CD4-positive, alpha-beta T cell treated with Interleukin-1 beta for 1 hour (primary cell): ENCODE measurements around the gene ZNF597.
"Not testable (repeated sequence)": the region's sequence is repeated elsewhere in the genome, so short reads cannot be mapped to it uniquely, and the experiment has no call there.

Source experiments
- DNase-seq, 2 donors: peaks; one replicate each; pipeline ENCODE4 v3.0.0-alpha.2; 2020 to 2022

Gene ZNF597

GRCh38 chr16:3474870-3475269, 31.6 kb upstream of the ZNF597 start:
- not testable (repeated sequence) for DNase-seq

DNA sequence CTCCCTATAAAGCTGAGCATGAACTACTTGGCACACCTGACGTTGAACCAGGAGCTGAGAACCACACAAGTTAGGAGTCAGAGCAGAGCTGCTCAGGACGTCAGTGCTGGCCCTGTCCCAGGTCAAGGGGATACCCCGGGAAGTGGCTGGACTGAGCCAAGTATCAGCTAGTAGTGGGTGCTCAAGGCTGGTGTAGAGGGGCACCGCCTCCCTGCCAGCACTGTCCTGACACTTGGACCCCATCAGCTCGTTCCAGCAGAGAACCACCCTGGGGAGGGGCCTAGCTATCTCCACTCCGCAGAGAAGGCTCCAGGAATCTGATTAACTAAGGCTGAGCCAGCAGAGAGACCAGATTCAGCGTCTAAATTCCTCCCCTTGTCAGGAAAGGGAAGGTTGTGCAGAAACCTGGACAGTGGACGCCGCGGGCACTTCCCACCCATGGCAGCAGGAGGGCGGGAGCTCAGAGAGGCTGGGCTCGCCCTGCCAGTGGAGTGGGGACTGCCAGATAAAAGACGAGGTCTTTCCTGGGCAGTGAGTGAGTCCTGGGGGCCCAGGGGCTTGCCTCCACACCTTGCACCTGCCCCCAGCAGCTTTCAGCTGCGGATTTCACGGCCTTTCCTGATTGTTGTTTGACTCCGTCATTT, 31.0 kb upstream of the ZNF597 start:
- no peak for DNase-seq

DNA sequence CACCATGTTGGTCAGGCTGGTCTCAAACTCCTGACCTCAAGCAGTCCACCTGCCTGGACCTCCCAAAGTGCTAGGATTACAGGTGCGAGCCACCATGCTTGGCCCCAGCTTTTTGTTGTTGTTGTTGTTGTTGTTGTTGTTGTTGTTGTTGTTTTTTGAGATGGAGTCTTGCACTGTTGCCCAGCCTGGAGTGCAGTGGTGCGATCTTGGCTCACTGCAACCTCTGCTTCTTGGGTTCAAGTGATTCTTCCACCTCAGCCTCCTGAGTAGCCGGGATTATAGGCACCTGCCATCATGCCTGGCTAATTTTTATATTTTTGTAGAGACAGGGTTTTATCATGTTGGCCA, 30.3 kb upstream of the ZNF597 start:
- DNase-seq, result not testable (repeated sequence)

GRCh38 chr16:3472878-3473595, 29.7 kb upstream of the ZNF597 start:
- no peak for DNase-seq

DNA sequence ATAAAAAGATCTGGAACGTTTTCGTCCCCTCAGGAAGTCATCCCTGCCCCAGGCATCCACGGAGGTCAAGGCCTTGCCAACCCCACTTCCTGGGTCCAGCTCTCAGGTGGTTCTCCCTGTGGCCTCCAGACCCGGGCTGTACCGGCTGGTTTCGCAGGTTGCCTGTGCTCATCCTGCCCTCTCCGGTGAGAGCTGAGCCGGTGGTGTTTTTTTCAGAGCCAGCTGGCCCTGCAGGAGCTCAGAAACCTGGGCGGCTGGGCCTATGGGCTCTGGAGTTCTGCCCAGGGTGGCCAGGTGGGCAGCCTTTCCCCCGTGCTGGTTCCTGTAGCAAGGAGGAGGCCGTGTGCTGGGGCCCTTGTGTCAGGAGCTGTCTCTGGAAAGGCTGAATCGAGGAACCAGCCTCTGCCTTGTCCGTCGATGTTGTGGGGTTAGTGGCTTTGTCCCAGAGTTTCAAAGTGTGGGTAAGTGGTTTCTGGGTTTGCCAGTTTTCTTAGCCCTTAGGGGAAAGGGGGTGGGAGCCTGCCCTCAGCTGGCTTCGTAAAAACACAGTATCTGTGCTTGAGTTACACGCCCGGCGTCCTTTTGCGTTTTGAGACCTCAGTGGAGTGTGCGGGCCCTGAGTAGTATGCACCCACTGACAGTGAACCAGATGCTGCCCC, 28.3 kb upstream of the ZNF597 start:
- DNase-seq, result no peak

DNA sequence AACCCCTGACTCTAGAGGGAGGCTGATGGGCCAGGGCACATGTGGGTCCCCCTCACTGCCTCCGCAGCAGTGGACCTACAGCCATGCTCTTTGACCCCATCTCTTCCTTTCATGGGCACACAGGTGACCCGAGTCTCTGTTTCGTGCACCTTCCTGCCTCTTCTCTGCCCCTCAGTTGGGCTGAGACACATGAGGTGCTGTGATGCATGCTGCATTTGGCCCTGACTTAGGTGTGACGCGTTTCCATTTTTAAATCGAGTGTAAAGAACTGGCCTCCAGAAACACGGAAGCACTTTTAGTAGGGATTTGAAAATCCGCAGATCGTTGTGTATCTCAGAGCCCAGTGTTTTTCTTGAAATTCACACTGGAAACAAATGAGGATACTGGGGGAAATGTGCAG, 27.4 kb upstream of the ZNF597 start:
- DNase-seq, result no peak

- DNase-seq, result no peak
Observed at GRCh38 chr16:3469736-3470135, 26.4 kb upstream of the ZNF597 start.

- DNase-seq, result no peak
Observed at GRCh38 chr16:3468501-3468900, 25.2 kb upstream of the ZNF597 start.

GRCh38 chr16:3467921-3468320, 24.6 kb upstream of the ZNF597 start:
- DNase-seq, result no peak

GRCh38 chr16:3467182-3467581, 23.9 kb upstream of the ZNF597 start:
- no peak for DNase-seq

GRCh38 chr16:3465911-3466584, 22.7 kb upstream of the ZNF597 start:
- DNase-seq, result no peak

DNA sequence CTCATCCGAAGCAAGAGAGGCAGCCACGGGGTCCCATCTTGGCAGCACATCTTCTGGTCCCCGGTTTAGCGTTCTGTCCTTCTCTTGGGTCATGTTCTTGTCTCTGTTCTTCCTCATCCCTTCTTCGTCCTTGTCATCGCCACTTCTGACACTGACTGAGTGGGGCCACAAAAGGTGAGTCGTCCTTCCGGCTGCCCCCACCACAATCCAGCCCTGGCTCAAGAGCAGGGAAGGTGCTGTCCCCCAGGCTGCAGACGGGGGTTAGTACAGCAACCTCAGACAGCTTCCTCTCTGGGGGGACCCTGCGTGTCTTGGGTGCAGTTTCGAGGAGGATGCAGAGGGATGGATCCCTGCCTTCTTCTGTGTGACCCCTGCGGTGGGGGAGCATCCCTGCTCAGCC, 22.0 kb upstream of the ZNF597 start:
- no peak for DNase-seq

GRCh38 chr16:3461151-3461550, 17.8 kb upstream of the ZNF597 start:
- DNase-seq, result peak; percentile 48 to 62

DNA sequence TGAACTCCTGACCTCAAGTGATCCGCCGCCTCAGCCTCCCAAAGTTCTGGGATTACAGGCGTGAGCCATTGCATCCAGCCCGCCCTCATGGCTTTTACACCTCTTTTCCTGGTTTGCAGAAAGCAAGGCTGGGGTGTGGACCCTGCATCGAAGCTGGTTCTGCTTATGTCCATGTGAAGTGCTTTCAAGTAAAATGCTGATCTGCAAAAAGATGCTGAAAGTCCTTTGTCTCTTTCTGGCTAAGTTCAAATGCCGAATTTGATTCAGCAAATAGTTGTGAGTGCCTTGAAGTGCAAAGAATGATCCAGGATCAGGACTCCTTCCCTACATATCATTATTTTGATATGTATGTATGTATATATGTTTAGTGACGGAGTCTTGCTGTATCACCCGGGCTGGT, 17.3 kb upstream of the ZNF597 start:
- no peak for DNase-seq

DNA sequence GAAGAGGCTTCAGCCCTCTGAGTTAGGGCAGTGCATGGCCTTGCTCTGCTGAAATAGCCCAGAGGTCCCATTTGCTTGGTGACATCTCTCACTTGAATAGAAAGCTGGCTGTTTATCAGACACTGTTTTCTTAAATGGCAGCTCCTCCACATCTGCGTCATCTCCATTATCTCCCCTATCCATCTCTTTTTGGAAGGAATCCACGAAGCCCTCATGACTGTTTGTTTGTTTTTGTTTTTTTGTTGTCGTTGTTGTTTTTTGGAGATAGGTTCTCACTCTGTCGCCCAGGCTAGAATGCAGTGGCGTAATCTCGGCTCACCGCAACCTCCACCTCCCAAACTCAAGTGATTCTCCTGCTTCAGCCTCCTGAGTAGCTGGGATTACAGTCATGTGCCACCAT, 16.8 kb upstream of the ZNF597 start:
- no peak for DNase-seq

- DNase-seq, result peak in 1 of 2 donors; percentile 20
Observed at GRCh38 chr16:3459401-3460090, 16.2 kb upstream of the ZNF597 start.

DNA sequence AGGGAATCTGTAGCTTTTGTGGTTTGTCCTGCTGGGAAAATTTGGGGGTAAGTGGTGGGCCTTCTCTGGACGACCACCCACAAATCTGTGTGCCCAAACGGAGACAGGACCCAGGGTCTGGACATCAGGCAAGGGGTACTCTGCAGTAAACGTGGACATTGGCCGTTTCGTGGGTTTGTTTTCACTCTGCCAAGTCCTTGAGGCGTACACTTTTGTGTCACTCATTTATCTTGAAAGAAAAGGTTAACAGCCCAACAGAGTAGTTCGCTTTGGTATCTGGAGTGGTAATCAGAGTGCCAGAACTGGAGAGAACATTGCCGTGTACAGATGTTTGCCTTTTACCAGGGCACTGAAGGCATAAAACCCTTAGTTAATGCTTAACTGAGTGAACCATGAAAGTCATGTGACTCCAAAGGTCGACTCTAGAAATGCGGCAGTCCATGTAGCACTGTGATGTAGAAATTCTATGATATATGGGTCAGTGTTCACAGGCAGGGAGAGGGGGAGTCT, 15.6 kb upstream of the ZNF597 start:
- DNase-seq, result peak in 1 of 2 donors; percentile 25

GRCh38 chr16:3458278-3458851, 15.1 kb upstream of the ZNF597 start:
- peak in 1 of 2 donors; percentile 17 for DNase-seq

- peak; percentile 91 for DNase-seq
Observed at GRCh38 chr16:3457434-3458252, 14.3 kb upstream of the ZNF597 start.

DNA sequence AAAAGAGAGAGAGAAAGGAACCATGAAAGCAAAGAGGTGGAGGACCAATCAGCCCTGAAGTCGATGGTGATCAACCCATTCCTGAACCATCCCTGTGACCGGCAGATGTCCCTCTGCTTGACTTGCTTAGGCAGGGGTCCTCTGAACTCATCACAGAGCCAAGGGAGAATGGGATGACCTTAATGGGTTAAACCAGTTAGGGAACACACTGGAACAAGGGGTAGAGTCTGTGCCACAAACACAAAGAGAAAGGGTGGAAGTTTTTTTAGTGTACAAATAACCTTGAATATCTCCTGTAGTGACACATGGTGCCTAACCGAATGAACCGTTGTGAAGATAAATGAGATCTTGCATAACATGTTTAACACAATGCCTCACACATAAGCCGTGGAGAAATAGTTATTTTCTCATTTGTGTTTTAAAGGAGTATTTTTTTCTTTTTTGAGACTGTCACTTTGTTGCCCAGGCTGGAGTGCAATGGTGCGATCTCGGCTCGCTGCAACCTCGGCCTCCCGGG, 11.4 kb upstream of the ZNF597 start:
- DNase-seq, result no peak

DNA sequence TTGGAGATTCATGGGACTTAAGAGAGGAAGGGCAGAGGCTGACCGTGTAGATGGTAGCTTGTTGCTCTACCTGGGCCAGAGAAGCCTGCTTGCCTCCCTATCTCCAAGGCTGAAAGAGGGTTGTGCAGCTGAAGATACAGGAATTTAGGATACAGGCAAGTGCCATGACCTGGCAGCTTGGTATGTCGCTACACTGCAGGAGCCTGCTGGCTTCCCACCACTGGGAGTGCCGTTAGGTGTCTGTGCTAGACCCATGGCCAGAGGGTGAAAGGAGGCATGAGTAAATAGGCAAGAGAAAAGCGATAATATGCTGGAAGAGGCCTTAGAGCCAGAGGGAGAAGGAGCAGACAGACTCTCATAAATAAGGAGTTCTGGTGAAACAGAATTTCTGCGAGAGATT, 10.8 kb upstream of the ZNF597 start:
- DNase-seq, result no peak
